Activated CD4-positive, alpha-beta T cell treated with anti-CD3 and anti-CD28 coated beads, Interleukin-2, amount 50 U/mL, for 48 hours (primary cell): ENCODE measurements around the gene STRN.
A peak's percentile ranks its signal among the peaks of the same experiment; 100 is the strongest.
"Not testable (repeated sequence)": the region's sequence is repeated elsewhere in the genome, so short reads cannot be mapped to it uniquely, and the experiment has no call there.

Experiments used
- DNase-seq, 2 experiments: peaks; one replicate each; pipeline ENCODE4 v3.0.0-alpha.2; 2020

STRN gene, protein sequence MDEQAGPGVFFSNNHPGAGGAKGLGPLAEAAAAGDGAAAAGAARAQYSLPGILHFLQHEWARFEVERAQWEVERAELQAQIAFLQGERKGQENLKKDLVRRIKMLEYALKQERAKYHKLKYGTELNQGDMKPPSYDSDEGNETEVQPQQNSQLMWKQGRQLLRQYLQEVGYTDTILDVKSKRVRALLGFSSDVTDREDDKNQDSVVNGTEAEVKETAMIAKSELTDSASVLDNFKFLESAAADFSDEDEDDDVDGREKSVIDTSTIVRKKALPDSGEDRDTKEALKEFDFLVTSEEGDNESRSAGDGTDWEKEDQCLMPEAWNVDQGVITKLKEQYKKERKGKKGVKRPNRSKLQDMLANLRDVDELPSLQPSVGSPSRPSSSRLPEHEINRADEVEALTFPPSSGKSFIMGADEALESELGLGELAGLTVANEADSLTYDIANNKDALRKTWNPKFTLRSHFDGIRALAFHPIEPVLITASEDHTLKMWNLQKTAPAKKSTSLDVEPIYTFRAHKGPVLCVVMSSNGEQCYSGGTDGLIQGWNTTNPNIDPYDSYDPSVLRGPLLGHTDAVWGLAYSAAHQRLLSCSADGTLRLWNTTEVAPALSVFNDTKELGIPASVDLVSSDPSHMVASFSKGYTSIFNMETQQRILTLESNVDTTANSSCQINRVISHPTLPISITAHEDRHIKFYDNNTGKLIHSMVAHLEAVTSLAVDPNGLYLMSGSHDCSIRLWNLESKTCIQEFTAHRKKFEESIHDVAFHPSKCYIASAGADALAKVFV

DNA sequence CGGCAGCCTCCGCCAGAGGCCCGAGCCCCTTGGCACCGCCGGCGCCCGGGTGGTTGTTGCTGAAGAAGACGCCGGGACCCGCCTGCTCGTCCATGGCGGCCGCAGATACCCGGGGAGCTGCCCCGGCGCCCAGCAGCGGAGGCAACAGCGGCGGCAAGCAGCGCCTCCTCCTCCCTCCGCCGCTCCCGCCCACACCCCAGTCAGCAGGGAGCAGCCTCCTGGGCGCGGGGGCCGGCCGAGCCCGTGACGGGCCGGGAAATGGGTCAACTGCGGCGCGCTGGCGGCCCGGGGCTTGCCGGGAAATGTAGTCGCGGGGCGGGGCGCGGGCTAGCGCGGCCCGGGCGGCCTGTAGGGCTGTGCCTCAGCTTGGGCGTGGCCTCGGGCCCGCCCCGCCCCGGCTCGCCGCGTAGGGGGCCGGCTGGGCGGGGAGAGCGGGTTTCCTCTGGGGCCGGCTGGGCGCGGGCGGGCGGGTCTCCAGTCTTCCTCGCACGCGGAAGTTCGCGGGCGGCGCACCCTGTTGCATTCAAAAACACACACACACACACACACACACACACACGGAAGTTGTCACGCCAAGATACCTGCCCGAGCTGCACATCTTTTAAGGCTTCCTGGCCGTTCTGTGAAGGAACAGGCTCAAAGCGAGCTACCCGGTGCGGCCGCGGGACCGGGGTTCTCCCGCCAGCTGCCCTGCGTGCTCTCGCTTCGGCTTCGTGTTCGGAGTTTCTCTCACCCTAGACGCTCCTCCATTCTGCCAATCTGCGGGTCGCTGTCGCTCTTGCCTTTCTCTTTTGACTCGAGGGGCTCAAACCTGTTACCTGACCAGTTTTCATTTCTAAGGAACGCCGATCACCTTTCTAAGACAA is at the start of gene STRN:
STRN (minus strand) TSS at position 167 of the 866 bp plus-strand sequence; CDS start at position 94, 73 bp downstream.
- peak; percentile 95 to 96 for DNase-seq

DNA sequence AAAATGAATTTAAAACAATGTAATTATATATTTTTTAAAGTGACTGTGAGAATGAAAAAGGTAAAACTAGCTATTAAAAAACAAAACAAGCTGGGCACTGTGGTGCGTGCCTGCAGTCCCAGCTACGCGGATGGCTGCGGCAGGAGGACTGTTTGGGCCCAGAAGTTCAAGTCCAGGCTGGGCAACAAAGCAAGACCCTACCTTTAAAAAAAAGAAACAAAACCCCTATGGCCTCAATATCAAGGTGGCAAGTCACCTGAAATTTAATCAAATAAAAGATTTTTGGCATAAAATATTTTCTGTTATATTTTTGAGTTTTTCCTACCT is 46.9 kb upstream of the STRN start:
- DNase-seq: no peak

DNA sequence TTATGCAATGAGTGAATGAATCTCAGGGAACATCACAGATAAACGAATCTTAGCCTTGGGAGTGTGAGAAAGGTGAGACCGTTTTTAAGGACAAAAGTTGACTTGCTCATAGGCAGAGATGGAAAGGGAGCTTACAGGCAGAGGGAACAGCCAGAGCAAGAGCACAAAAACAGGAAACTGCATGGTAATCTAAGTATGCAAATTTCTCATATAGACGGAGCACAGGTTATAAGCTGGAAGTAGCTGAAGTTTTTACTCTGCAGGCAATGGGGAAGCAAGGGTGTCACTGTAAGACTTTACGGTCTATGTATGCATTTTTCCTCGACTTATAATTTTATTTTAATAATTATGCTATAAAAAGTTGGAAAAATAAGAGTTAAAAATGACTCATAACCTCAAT is 44.8 kb upstream of the STRN start:
- no peak for DNase-seq

DNA sequence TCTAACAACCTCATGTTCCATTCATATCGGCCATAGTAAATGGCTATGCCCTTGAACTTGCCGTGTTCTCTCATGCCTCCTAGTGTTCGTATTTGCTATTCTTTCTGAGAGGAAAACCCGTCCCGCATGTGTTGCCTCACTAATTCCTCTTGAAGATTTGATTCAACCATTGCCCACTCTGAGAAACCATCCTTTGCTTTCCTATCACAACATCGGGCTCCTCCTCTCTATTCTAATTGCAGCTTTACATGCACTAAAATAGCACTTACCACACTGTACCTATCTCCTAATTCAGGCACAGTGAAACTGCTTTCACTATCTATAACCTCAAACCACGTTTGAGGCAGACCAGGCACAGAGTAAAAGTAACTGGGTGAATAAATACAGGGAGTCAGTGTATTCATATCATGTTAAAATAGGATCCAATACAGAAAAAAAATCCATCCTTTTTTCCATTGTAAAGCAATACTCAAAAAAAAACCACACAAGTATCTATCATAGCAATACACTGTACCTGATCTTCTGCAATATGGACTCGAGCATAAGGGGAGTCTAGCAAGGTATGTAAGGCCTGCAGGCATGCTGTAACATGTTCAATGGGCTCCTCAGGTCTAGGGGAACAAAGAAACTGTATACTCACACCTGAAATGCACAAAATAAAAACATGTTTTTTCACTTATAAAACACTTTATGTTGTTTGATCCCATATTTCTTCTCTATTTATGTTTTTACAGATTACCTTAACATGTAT is 39.0 kb upstream of the STRN start:
- DNase-seq: peak; percentile 6 to 16

DNA sequence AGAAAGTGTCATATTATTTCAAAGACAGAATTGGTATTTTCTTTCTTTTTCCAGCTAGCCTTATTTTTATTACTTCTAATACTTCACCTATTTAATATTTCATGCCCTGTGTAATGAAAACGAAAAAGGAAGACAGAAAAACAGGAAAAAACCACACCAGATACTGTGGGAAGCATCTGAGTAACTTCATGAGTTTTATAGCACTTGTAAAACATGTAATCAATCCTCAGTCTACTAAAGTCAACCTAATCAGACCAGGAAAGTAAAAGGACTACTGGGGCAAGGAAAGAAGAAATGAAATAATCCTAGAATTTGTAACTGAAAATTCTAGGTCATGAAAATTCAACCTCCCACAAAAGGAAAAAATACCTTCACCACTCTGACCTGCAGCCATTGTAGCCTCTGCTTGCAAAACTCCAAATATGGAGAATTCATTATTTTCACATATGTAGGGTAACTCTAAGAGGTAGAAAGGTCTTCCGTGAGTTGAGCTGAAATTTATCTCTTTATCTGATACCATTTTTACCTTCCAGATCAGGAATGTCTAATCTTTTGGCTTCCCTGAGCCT is 34.7 kb upstream of the STRN start:
- no peak for DNase-seq

DNA sequence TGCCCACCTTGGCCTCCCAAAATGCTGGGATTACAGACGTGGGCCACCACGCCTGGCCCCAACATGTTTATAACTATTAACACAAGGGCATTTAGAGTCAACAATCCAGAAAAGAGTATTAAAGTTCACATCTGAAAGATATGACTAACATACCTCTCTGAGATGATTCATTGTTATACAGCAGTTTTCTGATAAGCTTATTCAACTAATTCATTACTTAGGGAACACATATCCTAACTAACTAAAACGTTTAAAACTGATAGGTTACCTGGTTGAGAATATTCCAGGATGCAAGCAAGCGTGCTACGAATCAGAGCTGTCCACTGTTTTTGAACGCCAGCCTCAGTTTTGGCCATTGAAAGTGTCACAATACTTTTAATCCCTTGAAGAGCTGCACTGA is 34.0 kb upstream of the STRN start:
- no peak for DNase-seq

DNA sequence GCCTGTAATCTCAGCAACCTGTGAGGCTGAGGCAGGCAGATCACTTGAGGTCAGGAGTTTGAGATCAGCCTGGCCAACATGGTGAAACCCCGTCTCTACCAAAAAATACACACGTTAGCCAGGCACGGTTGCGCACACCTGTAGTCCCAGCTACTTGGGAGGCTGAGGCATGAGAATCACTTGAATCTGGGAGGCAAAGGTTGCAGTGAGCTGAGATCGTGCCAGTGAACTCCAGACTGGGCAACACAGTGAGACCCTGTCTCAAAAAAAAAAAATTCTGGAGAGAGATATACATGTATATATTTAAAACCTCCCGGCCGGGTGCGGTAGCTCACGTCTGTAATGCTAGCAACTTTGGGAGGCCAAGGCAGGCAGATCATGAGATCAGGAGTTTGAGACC is 33.1 kb upstream of the STRN start:
- DNase-seq: not testable (repeated sequence)

DNA sequence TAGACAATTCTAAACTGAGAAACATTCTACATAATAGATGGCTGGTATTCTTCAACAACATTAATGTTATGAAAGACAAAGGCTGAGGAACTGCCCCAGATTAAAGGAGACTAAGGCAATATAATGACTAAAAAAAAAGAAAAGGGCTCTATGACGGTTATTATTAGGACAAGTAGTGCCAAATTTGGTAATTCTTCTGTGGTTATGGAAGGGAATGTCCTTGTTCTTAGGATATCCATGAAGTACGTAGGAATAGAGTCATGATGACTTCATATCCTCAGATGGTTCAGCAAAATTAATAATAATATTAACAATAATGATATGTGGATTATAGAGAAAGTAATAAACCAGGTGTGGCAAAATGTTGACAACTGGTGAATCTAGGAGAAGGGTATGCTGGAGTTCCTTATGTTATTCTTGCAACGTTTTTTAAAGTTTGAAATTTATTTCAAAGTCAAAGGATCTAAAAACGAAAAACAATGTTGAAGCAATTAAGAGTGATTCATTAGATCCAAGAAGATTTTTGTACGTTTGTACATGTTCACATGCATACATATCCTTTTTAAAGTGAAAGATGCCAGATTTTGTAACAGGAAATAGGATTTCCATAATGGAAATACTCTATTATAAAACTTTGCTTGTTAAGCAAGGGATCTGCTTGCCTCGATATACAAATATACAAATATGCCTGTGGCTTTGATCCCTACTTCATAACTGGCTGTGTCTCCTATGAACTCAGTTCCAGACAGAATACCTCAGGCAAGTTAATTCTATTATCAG is 27.7 kb upstream of the STRN start:
- no peak for DNase-seq

DNA sequence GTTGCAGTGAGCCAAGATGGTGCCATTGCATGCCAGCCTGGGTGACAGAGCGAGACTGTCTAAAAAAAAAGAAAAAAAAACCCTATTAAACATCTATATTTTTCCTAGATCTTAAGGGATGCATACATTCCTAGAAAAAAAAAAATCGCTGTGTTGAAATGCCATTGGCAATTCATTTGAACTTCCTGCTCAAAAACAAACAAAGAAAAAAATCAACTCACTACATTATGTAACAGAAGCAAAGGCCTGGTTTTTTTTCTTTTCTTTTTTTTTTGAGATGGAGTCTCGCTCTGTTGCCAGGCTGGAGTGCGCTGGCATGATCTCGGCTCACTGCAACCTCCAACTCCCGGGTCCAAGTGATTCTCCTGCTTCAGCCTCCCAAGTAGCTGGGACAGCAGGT is 21.7 kb upstream of the STRN start:
- no peak for DNase-seq

DNA sequence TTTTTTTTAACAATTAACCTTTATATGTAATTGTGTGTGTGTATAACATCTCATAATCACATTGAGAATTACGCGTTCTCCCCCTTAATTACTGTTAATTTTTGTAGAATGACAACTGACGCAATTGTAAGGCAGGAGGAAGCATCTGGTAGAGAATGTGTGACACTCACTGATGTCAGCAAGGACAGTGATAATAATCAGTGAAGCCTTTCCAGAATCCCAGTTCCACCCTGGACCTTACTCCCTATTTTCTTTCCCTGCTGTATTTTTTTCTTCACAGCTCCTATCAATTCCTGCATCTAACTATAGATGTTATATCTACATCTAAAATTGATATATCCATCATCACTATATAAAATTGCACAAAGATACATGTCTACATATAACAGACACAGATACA is 16.1 kb upstream of the STRN start:
- no peak for DNase-seq

DNA sequence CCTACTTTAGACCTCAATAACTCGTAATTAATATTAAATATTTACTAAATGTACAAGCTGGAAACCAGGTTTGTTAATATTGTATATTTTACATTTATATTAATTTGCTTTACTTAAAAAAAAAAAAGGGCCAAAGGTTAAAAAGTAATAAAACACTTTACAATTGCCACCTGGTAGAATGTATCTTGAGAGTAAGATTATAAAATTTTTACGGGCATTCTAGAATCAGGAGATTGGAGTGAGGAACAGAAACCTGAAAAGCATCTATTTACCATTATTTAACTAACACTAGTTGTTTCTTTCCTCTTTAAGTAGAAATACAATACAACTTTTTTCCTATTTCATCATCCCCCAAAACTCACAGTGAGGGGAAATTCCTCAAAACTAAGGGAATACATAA is 15.6 kb upstream of the STRN start:
- DNase-seq: no peak

DNA sequence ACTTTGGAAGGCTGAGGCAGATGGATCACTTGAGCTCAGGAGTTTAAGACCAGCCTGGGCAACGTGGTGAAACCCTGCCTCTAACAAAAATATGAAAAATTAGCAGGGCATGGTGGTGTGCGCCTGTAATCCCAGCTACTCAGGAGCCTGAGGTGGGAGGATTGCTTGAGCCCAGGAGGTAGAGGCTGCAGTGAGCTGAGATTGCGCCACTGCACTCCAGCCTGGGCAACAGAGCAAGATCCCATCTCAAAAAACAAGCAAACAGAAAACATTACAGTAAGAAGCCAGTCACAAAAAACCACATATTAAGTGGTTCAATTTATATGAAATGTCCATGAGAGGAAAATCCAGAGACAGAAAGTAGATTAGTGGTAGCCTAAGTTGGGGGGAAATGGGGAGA is 12.7 kb upstream of the STRN start:
- not testable (repeated sequence) for DNase-seq

DNA sequence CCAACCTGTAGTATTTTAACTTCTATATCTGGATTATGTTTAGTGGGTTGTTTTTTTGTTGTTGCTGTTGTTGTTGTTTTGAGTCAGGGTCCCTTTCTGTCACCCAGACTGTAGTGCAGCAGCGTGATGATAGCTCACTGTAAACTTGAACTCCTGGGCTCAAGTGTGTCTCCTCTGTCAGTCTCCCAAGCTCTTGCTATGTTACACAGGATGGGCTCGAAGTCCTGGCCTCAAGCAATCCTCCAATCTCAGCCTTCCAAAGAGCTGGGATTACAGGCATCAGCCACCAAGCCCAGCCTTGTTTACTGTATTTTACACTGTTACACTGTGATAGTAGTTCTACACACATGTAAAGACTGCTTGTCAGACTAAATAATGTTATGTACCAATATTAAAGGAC is 9.7 kb upstream of the STRN start:
- no peak for DNase-seq

DNA sequence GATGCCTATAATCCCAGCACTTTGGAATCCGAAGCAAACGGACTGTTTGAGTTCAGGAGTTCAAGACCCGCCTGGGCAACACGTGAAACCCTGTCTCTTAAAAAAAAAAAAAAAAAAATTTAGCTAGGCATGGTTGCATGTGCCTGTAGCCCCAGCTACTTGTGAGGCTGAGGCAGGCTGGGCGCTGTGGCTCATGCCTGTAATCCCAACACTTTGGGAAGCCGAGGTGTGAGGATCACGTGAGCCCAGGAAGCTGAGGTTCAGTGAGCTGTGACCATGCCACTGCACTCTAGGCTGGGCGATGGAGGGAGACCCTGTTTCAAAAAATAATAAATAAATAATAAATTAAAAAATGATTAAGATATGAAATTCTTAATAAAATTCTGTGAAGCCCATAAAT is 9.0 kb upstream of the STRN start:
- no peak for DNase-seq

DNA sequence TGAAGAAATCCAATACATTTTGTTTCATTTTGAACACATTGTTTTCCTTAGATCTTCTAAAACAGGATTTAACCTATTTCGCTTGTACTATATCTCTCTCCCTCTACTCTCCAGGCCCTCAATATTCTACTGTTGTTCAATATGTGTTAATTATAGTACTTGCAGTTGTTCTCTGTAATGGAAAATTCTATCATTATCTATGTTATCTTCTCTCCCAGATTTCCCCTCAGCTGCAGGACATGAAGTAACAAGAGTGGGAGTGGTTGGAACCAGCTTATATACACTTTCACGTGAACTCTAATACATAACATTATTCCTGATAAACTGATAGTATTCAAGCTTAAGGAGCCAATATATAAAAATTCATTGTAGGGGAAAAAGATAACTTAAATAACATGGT is 7.0 kb upstream of the STRN start:
- DNase-seq: no peak

DNA sequence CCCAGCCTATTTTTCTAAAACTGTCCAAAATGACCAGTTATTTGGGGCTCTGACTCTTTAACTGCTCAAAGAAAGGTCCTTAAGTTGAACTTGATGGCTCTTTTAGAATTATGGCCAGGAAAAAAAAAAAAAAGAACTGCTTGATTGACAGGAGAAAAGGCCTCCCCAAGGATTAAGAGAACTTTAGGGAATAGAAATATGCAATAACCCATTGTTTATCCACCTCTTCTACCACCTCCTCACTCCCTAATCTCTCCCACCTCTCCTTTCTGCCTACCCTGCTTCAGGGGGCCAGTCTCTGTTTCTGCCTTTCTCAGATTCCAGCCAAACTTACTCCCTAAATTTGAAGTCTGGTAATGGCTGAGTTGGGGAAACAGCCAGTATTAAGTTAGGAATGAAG is 5.7 kb upstream of the STRN start:
- no peak for DNase-seq

DNA sequence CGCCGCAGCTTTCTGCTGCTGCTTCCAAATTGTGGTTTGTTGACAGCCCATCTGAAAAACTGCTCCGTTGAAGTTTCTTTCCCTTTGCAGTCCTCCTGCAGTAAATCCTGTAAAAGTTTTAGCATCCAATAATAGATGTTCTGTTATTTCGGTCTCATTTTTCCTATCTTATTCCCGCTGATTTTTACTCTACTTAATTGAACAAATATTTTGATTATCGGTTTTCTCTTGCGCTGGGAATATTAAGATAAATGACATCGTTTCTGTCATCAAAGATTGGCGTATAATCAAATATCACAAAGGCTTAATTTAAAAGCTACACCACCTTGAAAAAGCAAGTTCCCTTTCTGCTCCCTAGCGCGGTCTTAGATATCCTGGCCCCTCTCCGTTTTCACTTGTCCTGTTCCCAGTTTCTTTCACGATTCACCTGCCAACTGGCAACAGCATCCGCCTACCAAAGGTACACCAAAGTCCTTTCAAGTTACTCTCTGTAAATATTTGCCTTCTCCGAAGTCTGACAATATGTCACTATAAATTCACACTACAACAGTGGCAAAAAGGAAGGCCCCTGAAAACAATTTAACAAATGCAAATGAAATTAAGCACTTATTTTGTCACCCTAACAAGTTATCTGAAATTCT is 1.0 kb upstream of the STRN start:
- no peak for DNase-seq

DNA sequence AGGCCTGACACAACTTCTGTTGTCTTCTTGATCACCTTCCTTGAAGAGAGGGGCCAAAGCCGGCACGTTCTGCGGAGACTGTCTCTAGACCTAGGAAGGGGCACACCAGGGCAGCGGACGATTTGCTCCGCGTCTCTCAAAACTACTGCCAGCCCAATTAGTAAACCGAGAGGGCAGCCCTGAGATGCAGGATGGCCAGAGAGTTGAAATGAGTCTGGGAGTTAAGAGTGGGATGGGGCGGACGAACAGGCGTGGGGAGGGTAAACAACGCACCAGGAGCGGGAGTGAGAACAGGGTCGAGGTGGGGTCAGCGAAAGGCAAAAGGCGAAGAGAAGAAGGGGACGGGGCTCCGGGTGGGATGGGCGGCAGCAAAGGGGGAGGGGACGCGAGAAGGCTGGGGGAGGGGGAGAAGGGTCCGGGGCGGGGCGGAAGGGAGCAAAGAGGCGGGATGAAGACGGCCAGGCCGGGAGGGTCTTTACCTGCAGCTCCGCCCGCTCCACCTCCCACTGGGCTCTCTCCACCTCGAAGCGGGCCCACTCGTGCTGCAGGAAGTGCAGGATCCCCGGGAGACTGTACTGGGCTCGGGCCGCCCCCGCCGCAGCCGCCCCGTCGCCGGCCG is 476 bp downstream of the STRN start:
- peak; percentile 52 to 58 for DNase-seq

DNA sequence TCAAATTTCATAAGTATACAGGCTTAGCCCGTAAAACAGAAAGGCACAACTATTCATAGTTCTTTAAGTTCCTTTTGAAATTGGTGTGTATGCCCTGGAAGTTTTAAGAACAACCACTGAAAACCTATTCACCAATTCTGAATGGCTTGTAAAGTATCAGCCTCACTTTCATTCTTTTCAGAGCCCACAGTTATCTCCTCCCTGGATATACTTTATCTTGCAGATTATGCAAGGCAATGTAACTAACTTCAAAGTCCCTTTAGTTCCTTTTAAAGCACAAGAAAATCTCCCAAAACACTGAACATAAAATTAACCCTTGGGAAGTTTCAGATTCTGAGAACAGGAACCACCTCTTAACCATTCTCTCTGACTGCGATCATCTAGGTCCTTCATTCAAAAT is 1.1 kb downstream of the STRN start:
- DNase-seq: no peak

DNA sequence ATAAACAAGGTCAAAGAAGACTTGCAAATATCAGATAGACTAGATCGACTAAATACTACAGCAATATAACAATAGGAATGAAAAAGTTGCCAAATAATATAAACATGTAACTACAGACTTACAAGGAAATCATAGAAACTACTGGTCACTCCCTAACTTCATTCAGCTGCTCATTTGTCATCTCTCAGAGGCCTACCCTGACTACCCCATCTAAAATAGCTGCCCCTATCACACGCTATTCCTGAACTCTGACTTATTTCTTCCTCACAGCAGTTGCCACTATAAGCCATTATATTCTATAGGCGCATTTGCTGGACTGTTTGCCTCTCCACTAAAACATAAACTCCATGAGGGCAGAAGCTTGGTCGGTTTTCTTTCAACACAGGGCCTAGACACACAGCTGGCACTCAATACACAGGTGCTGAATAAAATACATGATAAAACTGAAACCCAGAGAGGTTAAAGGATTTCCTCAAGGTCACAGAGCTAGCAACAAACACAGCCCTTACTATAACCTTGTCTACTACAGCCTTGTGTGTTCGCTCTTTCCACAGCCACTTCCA is 1.8 kb downstream of the STRN start:
- DNase-seq: no peak
